ENCODE results near the gene BBS2.

BBS2 gene

DNA sequence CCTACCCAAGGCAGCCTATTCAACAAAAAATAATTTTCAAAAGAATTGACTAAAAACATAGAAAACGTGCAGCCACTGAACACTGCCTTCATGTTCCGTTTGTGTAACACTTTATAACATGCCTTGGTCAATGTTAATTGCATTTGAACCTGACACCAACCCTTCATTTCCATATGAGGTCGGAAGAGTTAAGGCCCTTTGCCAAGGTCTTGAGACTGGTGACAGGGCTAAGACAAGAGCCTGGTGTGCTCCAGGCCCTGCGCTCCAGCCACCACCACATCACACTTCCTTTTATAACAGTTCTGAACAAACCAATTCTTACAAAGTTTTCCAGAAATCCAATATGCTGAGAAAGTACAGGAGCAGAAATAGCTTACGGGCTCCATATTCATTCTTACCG, 4.2 kb downstream of the BBS2 start:
- TF ChIP-seq SIN3A (IDR thresholded peaks at IDR 0.05; ENCODE audit: borderline replicate concordance, insufficient read depth, low read length): no peak
- TF ChIP-seq POLR2AphosphoS5 (IDR thresholded peaks at IDR 0.05; ENCODE audit: low read depth, low read length): no peak
- TF ChIP-seq FOXP2 (optimal IDR thresholded peaks at IDR 0.05; ENCODE audit: borderline replicate concordance, extremely low read depth, extremely low read length, insufficient read depth): no peak
- TF ChIP-seq, protein P1, sequence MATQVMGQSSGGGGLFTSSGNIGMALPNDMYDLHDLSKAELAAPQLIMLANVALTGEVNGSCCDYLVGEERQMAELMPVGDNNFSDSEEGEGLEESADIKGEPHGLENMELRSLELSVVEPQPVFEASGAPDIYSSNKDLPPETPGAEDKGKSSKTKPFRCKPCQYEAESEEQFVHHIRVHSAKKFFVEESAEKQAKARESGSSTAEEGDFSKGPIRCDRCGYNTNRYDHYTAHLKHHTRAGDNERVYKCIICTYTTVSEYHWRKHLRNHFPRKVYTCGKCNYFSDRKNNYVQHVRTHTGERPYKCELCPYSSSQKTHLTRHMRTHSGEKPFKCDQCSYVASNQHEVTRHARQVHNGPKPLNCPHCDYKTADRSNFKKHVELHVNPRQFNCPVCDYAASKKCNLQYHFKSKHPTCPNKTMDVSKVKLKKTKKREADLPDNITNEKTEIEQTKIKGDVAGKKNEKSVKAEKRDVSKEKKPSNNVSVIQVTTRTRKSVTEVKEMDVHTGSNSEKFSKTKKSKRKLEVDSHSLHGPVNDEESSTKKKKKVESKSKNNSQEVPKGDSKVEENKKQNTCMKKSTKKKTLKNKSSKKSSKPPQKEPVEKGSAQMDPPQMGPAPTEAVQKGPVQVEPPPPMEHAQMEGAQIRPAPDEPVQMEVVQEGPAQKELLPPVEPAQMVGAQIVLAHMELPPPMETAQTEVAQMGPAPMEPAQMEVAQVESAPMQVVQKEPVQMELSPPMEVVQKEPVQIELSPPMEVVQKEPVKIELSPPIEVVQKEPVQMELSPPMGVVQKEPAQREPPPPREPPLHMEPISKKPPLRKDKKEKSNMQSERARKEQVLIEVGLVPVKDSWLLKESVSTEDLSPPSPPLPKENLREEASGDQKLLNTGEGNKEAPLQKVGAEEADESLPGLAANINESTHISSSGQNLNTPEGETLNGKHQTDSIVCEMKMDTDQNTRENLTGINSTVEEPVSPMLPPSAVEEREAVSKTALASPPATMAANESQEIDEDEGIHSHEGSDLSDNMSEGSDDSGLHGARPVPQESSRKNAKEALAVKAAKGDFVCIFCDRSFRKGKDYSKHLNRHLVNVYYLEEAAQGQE (IDR thresholded peaks at IDR 0.05; ENCODE audit: insufficient read depth in 1 of 2, low read depth in 2 of 2, low read length in 2 of 2): no peak
- no peak for TF ChIP-seq TAF1 (IDR thresholded peaks at IDR 0.05; ENCODE audit: borderline replicate concordance, insufficient read depth, low read length)

DNA sequence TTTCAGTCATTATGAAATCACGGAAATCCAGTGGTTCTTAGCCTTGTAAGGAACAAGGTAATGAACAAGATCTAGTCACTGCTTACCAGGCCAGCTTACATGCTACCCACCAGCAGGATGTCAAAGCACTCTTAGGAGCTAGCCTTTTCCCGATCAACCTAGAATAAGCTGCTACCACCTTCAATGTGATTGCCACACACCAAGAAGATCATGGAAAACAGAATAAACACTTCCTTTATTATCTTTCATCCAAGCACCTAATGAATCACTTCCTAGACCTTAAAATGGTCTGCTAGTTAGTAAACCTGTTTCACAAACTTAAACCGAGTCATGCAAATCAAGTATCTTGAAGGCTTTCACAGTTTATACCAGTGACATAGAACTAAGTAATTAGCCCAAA, 5.0 kb downstream of the BBS2 start:
- TF ChIP-seq SIN3A (IDR thresholded peaks at IDR 0.05; ENCODE audit: borderline replicate concordance, insufficient read depth, low read length): no peak
- TF ChIP-seq, protein P1 (IDR thresholded peaks at IDR 0.05; ENCODE audit: insufficient read depth in 1 of 2, low read depth in 2 of 2, low read length in 2 of 2): no peak
- TF ChIP-seq FOXP2 (optimal IDR thresholded peaks at IDR 0.05; ENCODE audit: borderline replicate concordance, extremely low read depth, extremely low read length, insufficient read depth): no peak
- no peak for TF ChIP-seq TAF1 (IDR thresholded peaks at IDR 0.05; ENCODE audit: borderline replicate concordance, insufficient read depth, low read length)
- TF ChIP-seq POLR2AphosphoS5 (IDR thresholded peaks at IDR 0.05; ENCODE audit: low read depth, low read length): no peak

DNA sequence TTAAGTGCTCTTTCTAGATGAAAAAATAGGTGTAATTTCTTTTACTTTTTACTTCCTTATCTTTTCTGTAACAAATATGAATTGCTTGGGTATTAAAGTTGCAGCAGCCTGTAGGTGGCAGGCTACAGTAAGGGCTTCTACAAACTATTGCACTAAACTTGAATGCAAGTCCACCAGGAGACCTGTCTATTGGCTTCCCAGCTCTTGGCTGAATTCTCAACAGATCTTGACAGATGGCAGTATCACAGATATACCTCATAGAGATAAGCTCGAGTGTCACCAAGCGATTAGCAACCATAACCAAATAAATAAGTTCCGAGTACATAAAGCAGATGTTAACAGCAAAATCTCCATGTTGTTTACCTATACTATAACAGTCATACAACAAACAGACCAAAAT, 5.9 kb downstream of the BBS2 start:
- TF ChIP-seq TAF1 (IDR thresholded peaks at IDR 0.05; ENCODE audit: borderline replicate concordance, insufficient read depth, low read length) (no peak), SIN3A (IDR thresholded peaks at IDR 0.05; ENCODE audit: borderline replicate concordance, insufficient read depth, low read length) (no peak), POLR2AphosphoS5 (IDR thresholded peaks at IDR 0.05; ENCODE audit: low read depth, low read length) (no peak), FOXP2 (optimal IDR thresholded peaks at IDR 0.05; ENCODE audit: borderline replicate concordance, extremely low read depth, extremely low read length, insufficient read depth) (no peak)
- TF ChIP-seq, protein P1 (IDR thresholded peaks at IDR 0.05; ENCODE audit: insufficient read depth in 1 of 2, low read depth in 2 of 2, low read length in 2 of 2): no peak

DNA sequence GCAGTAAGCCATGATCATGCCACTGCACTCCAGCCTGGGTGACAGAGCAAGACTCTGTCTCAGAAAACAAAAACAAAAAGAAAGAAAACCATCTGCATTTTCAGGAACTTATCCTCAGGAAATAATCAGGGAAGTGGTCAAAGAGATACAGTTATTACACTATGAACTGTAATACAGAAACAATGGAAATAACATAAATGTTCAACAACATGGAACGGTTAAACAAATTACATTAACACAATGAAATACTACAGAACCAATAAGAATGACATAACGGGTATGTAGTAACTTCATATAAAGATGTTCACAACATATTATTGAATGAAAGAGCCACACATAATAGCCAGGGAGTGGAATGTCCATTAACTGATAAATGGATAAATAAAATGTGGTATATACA, 6.7 kb downstream of the BBS2 start:
- TF ChIP-seq TAF1 (IDR thresholded peaks at IDR 0.05; ENCODE audit: borderline replicate concordance, insufficient read depth, low read length) (no peak), SIN3A (IDR thresholded peaks at IDR 0.05; ENCODE audit: borderline replicate concordance, insufficient read depth, low read length) (no peak), POLR2AphosphoS5 (IDR thresholded peaks at IDR 0.05; ENCODE audit: low read depth, low read length) (no peak), FOXP2 (optimal IDR thresholded peaks at IDR 0.05; ENCODE audit: borderline replicate concordance, extremely low read depth, extremely low read length, insufficient read depth) (no peak)
- TF ChIP-seq, protein P1 (IDR thresholded peaks at IDR 0.05; ENCODE audit: insufficient read depth in 1 of 2, low read depth in 2 of 2, low read length in 2 of 2): no peak

DNA sequence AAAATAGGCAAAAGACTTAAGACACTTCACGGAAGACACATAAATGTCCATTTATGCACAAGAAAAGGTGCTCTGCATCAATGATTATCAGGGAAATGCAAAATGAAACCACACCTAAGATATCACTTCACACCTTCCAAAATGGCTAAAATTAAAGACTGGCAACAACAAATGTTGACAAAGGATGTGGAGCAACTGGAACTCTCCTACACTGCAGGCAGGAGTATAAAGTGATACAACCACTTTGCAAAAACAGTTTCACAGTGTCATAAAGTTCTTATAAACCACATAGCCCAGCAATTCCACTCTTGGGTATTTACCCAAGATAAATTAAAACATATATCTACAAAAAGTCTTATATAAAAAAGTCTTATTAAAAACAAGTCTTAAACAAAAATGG, 7.8 kb downstream of the BBS2 start:
- TF ChIP-seq TAF1 (IDR thresholded peaks at IDR 0.05; ENCODE audit: borderline replicate concordance, insufficient read depth, low read length): no peak
- TF ChIP-seq, protein P1 (IDR thresholded peaks at IDR 0.05; ENCODE audit: insufficient read depth in 1 of 2, low read depth in 2 of 2, low read length in 2 of 2): no peak
